Ishikawa (cell line): ENCODE measurements around the gene NXN.

Source experiments
- EP300 ChIP-seq: IDR thresholded peaks from 2 replicates; pipeline ENCODE4 v1.6.1; 2012; ENCODE audit warnings: borderline replicate concordance
- NFIC ChIP-seq: IDR thresholded peaks from 2 replicates; pipeline ENCODE4 v1.6.1; 2012
- TAF1 ChIP-seq: IDR thresholded peaks from 2 replicates; pipeline ENCODE4 v1.6.1; 2012; ENCODE audit warnings: low read depth, mild to moderate bottlenecking
- ZBTB7A ChIP-seq: IDR thresholded peaks from 2 replicates; pipeline ENCODE4 v1.6.1; 2012; ENCODE audit warnings: low read depth

DNA sequence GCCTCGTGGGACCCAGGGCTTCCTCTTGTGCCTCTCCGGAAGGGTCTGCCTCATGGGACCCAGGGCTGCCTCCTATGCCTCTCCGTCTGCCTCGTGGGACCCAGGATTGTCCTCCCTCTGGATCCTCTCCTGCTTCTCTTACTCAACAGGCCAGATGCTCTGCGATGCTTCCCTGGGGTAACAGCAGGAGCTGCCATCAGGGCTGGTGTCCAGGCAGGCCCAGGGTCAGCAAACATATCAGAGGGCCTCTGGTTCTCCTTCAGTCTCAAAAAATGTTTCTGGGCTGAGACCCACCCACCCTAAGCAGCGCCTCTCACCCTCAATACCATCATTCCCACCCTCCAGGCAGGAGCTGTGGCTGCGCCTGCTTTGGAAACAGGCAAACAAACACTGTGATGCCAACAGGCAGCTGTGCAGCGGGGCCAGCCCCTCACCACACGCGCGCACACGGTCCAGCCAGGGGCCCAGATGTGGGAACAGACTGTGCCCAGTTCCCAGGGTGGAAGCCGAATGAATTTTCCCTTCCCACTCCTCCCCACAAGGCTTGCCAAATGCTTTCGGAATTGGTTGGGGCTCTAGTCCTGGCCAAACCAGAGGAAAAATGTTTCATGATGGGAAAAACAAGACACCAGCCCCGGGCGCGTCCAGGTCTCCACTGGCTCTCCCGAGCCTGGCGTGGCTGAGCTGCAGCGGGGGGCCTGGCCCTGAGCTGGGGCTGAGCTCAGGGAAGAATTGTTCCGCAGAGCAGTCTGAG, 28.6 kb upstream of the NXN start:
- TF ChIP-seq EP300: no peak
- TF ChIP-seq NFIC: no peak
- TF ChIP-seq TAF1: no peak
- no peak for TF ChIP-seq ZBTB7A
